Effector CD8-positive, alpha-beta T cell (primary cell): ENCODE results near the gene DHX35.

ENCODE experiments used
- DNase-seq: peaks from one replicate; lab custom pipeline; 2025; lab: John Stamatoyannopoulos, UW

Gene DHX35

GRCh38 chr20:39066471-39067242 lies 104.5 kb downstream of the DHX35 start:
- no peak for DNase-seq

DNA sequence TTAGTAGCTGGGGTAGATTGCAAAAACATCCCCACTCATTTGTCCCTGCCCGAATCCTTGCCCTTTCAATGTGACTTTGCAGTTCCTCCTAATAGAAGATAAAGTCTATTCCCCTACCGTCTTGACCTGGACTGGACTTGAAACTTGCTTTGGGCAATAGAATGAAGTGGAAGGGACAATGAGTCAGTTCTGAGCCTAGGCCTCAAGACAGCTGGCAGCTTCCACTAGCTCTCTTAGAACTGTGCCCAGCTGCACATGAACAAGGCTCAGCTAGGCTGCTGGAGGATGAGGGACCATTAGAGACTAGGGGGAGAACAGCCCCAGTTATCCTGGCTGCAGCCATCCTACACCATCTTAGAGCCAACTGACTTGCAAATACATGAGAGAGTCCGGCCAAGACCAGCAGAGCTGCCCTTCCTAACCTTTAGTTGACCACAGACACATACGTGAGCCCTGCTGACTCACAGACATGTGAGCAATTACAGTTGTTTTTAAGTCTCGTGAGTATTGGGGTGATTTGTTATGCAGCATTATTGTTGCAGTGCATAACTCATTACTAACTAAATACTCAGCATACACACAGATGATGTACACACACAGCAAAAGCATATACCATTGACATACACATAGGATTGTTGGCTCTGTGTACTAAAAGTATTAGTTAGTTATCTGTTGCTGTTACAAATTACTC lies 105.5 kb downstream of the DHX35 start:
- DNase-seq = no peak

GRCh38 chr20:39069976-39070375 lies 107.8 kb downstream of the DHX35 start:
- no peak for DNase-seq

DNA sequence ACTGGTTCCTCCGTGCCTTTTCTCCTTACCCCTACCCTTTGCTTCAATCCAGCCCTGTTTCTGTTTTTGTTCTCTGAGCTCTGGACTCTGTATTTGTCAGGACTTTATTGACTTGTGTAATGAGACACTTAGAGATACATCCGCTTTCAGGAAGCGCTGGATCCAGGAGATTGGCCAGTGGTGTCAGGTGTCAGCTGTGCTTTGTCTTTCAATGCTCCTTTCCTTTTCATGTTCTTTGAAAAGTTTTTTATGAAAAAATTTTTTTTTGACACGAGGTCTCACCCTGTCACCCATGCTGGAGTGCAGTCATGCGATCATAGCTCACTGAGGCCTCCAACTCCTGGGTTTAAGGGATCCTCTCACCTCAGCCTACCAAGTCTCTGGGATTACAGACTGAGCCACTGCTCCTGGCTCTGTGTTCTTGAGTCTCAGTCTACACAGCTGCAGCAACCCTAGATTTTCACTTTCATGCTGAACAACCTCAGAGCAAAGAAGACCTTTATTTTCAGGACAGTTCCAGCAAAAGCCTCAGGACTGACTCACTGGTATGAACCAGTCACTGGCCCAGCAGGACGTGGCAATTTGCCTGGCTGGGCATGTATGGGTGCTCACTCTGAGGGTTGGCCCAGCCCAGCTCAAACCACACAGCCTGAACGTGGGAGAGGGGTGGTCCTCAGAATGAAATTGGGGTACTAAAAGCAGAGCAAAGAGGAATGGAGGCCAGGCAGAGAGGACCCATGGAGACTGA lies 108.5 kb downstream of the DHX35 start:
- no peak for DNase-seq

- DNase-seq = no peak
Observed at GRCh38 chr20:39072132-39072531, 110.0 kb downstream of the DHX35 start.

DNA sequence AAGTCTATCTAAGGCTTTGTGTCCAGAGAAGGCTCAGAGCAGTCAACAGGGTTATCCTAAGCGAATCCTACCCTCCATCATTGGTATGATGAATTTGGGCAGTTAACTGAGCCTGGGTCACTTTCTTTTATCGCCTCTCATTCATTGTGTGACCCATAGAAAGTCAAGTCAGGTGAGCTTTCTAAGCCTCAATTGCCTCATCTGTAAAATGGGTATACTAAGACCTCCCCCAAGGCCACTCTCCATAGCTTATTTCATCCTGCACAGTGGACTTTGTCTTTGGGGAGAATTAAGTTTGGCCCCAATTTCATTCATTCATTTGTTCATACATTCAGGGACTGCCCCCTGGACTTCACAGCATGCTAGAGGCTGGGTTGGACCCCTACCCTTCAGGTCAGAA lies 110.5 kb downstream of the DHX35 start:
- DNase-seq = no peak

GRCh38 chr20:39075731-39076130 lies 113.6 kb downstream of the DHX35 start:
- DNase-seq = no peak

DNA sequence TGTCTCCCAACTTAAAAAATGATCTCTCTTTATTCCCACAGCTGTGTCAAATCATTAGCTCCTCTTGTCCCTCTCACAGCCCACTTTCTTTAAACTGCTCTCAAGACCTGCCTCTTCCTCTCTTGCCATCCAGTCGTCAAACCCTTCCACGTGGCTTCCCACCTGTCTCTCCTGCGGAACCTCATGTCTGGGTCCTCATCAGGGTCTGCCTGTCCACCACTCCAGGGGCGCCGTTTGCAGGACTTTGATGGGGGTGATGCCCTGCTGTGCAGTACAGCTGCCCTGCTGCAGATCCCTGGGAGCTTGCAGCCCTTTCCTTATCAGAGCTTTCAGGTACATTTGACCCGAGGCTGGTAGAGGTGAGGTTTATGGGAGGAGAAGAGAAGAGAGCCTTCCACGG lies 114.8 kb downstream of the DHX35 start:
- DNase-seq = no peak

- no peak for DNase-seq
Observed at GRCh38 chr20:39080326-39080725, 118.2 kb downstream of the DHX35 start.

DNA sequence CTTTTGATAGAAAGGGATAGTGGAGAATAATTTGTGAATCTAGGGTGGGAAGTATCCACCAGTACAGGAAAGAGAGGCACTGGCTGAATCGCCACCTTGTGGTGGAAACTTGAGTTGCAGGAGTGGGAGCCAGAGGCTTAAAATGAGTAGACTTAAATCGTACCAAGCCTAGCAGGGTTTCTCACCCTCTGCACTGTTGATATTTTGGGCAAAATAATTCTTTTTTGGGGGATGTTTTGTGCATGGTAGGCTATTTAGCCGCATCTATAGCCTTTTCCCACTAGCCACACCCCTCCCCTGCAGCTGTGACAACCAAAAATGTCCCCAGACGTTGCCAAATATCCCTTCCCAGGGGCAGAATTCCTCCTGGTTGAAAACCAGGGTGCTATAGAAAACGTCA lies 119.1 kb downstream of the DHX35 start:
- DNase-seq = peak; percentile 73

- no peak for DNase-seq
Observed at GRCh38 chr20:39082622-39083398, 120.7 kb downstream of the DHX35 start.

DNA sequence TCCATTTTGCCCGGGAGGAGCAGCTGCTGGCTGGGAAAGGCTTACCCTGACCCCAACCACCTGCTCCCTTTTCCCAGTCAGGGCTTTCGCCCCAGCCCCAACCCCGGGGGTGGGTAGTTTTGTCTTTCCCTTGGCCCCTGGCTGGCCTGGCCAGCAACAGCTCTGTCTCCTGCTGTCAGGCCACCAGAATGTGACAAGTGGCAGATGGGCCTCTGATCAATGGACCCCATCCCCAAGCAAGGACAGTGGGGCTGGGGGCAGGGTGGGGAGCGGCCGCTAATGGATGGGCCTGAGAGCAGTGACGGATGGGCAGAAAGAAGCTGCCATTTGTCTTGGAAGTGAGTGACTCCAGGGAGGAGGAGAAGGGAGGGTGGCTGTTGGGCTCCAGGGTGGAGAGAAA lies 121.6 kb downstream of the DHX35 start:
- no peak for DNase-seq

GRCh38 chr20:39089029-39089428 lies 126.9 kb downstream of the DHX35 start:
- DNase-seq = no peak
